Activated CD8-positive, alpha-beta memory T cell treated with anti-CD3 and anti-CD28 coated beads, Interleukin-2, amount 50 U/mL, for 1 hour (primary cell): ENCODE results near the gene CCNY.
"Not testable (repeated sequence)": the region's sequence is repeated elsewhere in the genome, so short reads cannot be mapped to it uniquely, and the experiment has no call there.

Experiments
- DNase-seq: peaks from one replicate; pipeline ENCODE4 v3.0.0-alpha.2; 2020; ENCODE audit errors: extremely low read depth

Gene CCNY

GRCh38 chr10:35354257-35354656 lies 17.9 kb downstream of the CCNY start:
- not testable (repeated sequence) for DNase-seq

- no peak for DNase-seq
These were observed 19.8 kb downstream of the CCNY start for GRCh38 chr10:35355971-35356724.

- no peak for DNase-seq
These were observed 20.4 kb downstream of the CCNY start for GRCh38 chr10:35356725-35357092.

GRCh38 chr10:35359056-35359455 lies 22.7 kb downstream of the CCNY start:
- DNase-seq = no peak

- DNase-seq = no peak
These were observed 23.6 kb downstream of the CCNY start for GRCh38 chr10:35359873-35360272.

- no peak for DNase-seq
These were observed 26.5 kb downstream of the CCNY start for GRCh38 chr10:35362701-35363350.

GRCh38 chr10:35363587-35363986 lies 27.3 kb downstream of the CCNY start:
- no peak for DNase-seq

GRCh38 chr10:35364808-35365207 lies 28.5 kb downstream of the CCNY start:
- no peak for DNase-seq

GRCh38 chr10:35365994-35366393 lies 29.7 kb downstream of the CCNY start:
- DNase-seq = no peak

GRCh38 chr10:35367107-35367859 lies 31.0 kb downstream of the CCNY start:
- DNase-seq = no peak

GRCh38 chr10:35367982-35368381 lies 31.7 kb downstream of the CCNY start:
- no peak for DNase-seq

GRCh38 chr10:35368485-35369048 lies 32.3 kb downstream of the CCNY start:
- no peak for DNase-seq

GRCh38 chr10:35369049-35369611 lies 32.8 kb downstream of the CCNY start:
- no peak for DNase-seq

GRCh38 chr10:35371731-35372130 lies 35.4 kb downstream of the CCNY start:
- no peak for DNase-seq

GRCh38 chr10:35372329-35372728 lies 36.0 kb downstream of the CCNY start:
- DNase-seq = no peak

GRCh38 chr10:35375091-35375765 lies 38.9 kb downstream of the CCNY start:
- DNase-seq = no peak

- DNase-seq = no peak
These were observed 40.9 kb downstream of the CCNY start for GRCh38 chr10:35377050-35377728.

GRCh38 chr10:35378541-35379210 lies 42.4 kb downstream of the CCNY start:
- no peak for DNase-seq

GRCh38 chr10:35379226-35380137 lies 43.2 kb downstream of the CCNY start:
- DNase-seq = no peak
